A673 (cell line): ENCODE measurements around the gene HPS4. TPM values are rescaled to one million over a fixed set of nuclear protein-coding genes. Genes with fewer than 3 reads are reported as not detected.

ENCODE experiments used
- BruUV-seq: library from RNA; stranded (reverse); fragments of 400-500 nt; replicated peaks from 2 replicates; lab custom pipeline; 2021; lab: Mats Ljungman, UMichigan
- CTCF ChIA-PET: fragments of 300-600 bp; sonication (Branson Sonifier 250); formaldehyde crosslinking; loops from one replicate; lab custom pipeline; 2022; ENCODE audit warnings: antibody characterized with exemption; lab: Charles Lee
- POLR2A ChIA-PET: fragments of 300-600 bp; sonication (Branson Sonifier 250); formaldehyde crosslinking; loops from one replicate; lab custom pipeline; 2022; ENCODE audit warnings: antibody characterized with exemption; ENCODE audit not compliant: low non-redundant PET; lab: Charles Lee
- DNase-seq: peaks from one replicate; pipeline ENCODE4 v3.0.0-alpha.2; 2015; ENCODE audit warnings: low spot score
- H3K27ac ChIP-seq: fragments of 200-600 bp; sonication (generic); 2 replicates; pipeline ENCODE4 v1.5.1; 2016; ENCODE audit warnings: mixed run types, low read depth, mild to moderate bottlenecking, mixed read lengths, antibody characterized with exemption, low read length; ENCODE audit not compliant: poor library complexity, severe bottlenecking
- H3K27me3 ChIP-seq: fragments of 200-600 bp; sonication (generic); replicated peaks from 2 replicates; pipeline ENCODE4 v1.6.1; 2017; ENCODE audit warnings: mixed run types, low read depth, mild to moderate bottlenecking, mixed read lengths, antibody characterized with exemption, low read length; ENCODE audit not compliant: insufficient read depth, poor library complexity
- H3K36me3 ChIP-seq: fragments of 200-600 bp; sonication (generic); 2 replicates; pipeline ENCODE4 v1.6.1; 2016; ENCODE audit warnings: mixed run types, mild to moderate bottlenecking, mixed read lengths, antibody characterized with exemption, low read length; ENCODE audit not compliant: insufficient read depth, poor library complexity, severe bottlenecking
- H3K4me1 ChIP-seq: fragments of 200-600 bp; sonication (generic); 2 replicates; pipeline ENCODE4 v1.6.1; 2017; ENCODE audit warnings: mixed run types, mild to moderate bottlenecking, mixed read lengths, antibody characterized with exemption, low read length; ENCODE audit not compliant: insufficient read depth, poor library complexity, severe bottlenecking
- H3K4me3 ChIP-seq: fragments of 200-600 bp; sonication (generic); 2 replicates; pipeline ENCODE4 v1.5.1; 2016; ENCODE audit warnings: low read depth, mixed run types, mild to moderate bottlenecking, mixed read lengths, low read length; ENCODE audit not compliant: poor library complexity, severe bottlenecking
- H3K9me3 ChIP-seq: fragments of 200-600 bp; sonication (generic); 2 replicates; pipeline ENCODE4 v1.6.1; 2016; ENCODE audit warnings: mixed run types, low read depth, mild to moderate bottlenecking, mixed read lengths, antibody characterized with exemption, low read length; ENCODE audit not compliant: poor library complexity, severe bottlenecking
- CTCF ChIP-seq: fragments of 300-800, 200-600 bp; sonication (generic); conservative IDR thresholded peaks from 2 replicates; pipeline ENCODE4 v1.5.1; 2017; ENCODE audit warnings: low read depth, mild to moderate bottlenecking, antibody characterized with exemption, low read length, moderate library complexity, mixed read lengths
- EZH2 ChIP-seq: fragments of 200-600 bp; sonication (generic); IDR thresholded peaks from 2 replicates; pipeline ENCODE4 v1.6.1; 2017; ENCODE audit warnings: borderline replicate concordance, low read depth, mild to moderate bottlenecking, mixed read lengths, antibody characterized with exemption, low read length; ENCODE audit not compliant: poor library complexity, severe bottlenecking
- intact Hi-C: fragments of 100-400 bp; cut with micrococcal nuclease; formaldehyde crosslinking; loops from one replicate; pipeline ENCODE4 v1.10.0; 2022; ENCODE audit not compliant: unreplicated experiment
- total RNA-seq: library from RNA; stranded (reverse); gene quantifications from 2 replicates; pipeline ENCODE4 v1.2.3, GENCODE V29; 2021

Gene HPS4
- total RNA-seq, 1 experiment from 2014 or later, result 47.9 TPM

GRCh38 chr22:26446808-26447515 lies 36.6 kb downstream of the HPS4 start:
- Histone ChIP-seq H3K4me1 (peaks cover 11% of the 10 kb centered on the region), H3K9me3 (no peaks in the 10 kb centered on the region), H3K27ac (no peak overlapping the region), H3K27me3 (no peaks in the 10 kb centered on the region), H3K4me3 (no peak overlapping the region), H3K36me3 (peaks cover 8% of the 10 kb centered on the region)
- ChIA-PET POLR2A (no interaction called here), CTCF (no interaction called here)
- DNase-seq, result no peak
- no TSS peak for BruUV-seq
- intact Hi-C loops, result no loop called here
- TF ChIP-seq CTCF, result no peak
- no peak for TF ChIP-seq EZH2

GRCh38 chr22:26445577-26446275 lies 37.9 kb downstream of the HPS4 start:
- no peak for DNase-seq
- BruUV-seq, result no TSS peak
- CTCF ChIA-PET, result no interaction called here
- H3K27me3 ChIP-seq, result no peaks in the 10 kb centered on the region
- TF ChIP-seq CTCF (no peak), EZH2 (no peak)
- no peak overlapping the region for H3K4me3 ChIP-seq
- POLR2A ChIA-PET, result interaction anchor here (0.5 kb wide), 1 partner anchor 24 kb away, joined by 4 read pairs; no protein-coding TSS in a partner anchor
- no peaks in the 10 kb centered on the region for H3K9me3 ChIP-seq
- intact Hi-C loops, result no loop called here
- H3K27ac ChIP-seq, result no peak overlapping the region
- no peaks in the 10 kb centered on the region for H3K36me3 ChIP-seq
- peaks cover 8% of the 10 kb centered on the region for H3K4me1 ChIP-seq

- Histone ChIP-seq H3K4me1 (no peaks in the 10 kb centered on the region), H3K4me3 (no peak overlapping the region), H3K27me3 (no peaks in the 10 kb centered on the region), H3K36me3 (no peaks in the 10 kb centered on the region), H3K27ac (no peak overlapping the region), H3K9me3 (no peaks in the 10 kb centered on the region)
- no peak for DNase-seq
- intact Hi-C loops, result no loop called here
- POLR2A ChIA-PET, result no interaction called here
- no peak for TF ChIP-seq EZH2
- TF ChIP-seq CTCF, result no peak
- no TSS peak for BruUV-seq
- CTCF ChIA-PET, result no interaction called here
These were observed 38.8 kb downstream of the HPS4 start for GRCh38 chr22:26444777-26445176.
